WTC11 (cell line): ENCODE measurements around the gene B3GNT4. TPM values are rescaled to one million over a fixed set of nuclear protein-coding genes. Genes with fewer than 3 reads are reported as not detected.

Source experiments
- ATAC-seq: fragments of 200-7000 bp; cut with Tn5 transposase; 2 replicates; pipeline ENCODE4 v1.10.0; 2021; ENCODE audit warnings: mild to moderate bottlenecking, moderate library complexity
- CTCF ChIA-PET: fragments of 300-600 bp; sonication (Branson Sonifier 250); formaldehyde crosslinking; loops from one replicate; lab custom pipeline; 2021; ENCODE audit warnings: antibody characterized with exemption; lab: Charles Lee
- POLR2A ChIA-PET: fragments of 350-600 bp; sonication (Branson Sonifier 250); formaldehyde crosslinking; loops from one replicate; lab custom pipeline; 2021; ENCODE audit warnings: antibody characterized with exemption; lab: Charles Lee
- DNase-seq: peaks from one replicate; pipeline ENCODE4 v3.0.0; 2021; ENCODE audit warnings: low spot score
- H3K27ac Mint-ChIP-seq: 2 replicates; pipeline ENCODE4 v1.8.0; 2021; ENCODE audit warnings: mixed read lengths
- H3K27me3 Mint-ChIP-seq: 2 replicates; pipeline ENCODE4 v1.8.0; 2021; ENCODE audit warnings: low read depth, mild to moderate bottlenecking, moderate library complexity, mixed read lengths
- H3K36me3 Mint-ChIP-seq: 2 replicates; pipeline ENCODE4 v1.8.0; 2021; ENCODE audit warnings: mixed read lengths
- H3K4me1 Mint-ChIP-seq: 2 replicates; pipeline ENCODE4 v1.8.0; 2022; ENCODE audit warnings: mixed read lengths
- H3K4me3 Mint-ChIP-seq: 2 replicates; pipeline ENCODE4 v1.8.0; 2021; ENCODE audit warnings: mild to moderate bottlenecking, moderate library complexity, mixed read lengths
- H3K9me3 Mint-ChIP-seq: 2 replicates; pipeline ENCODE4 v1.8.0; 2021; ENCODE audit warnings: mixed read lengths
- ATF1 ChIP-seq: sonication (generic); formaldehyde crosslinking; IDR thresholded peaks from 2 replicates; pipeline ENCODE4 v1.8.1; 2023; ENCODE audit warnings: mild to moderate bottlenecking, moderate library complexity, missing genetic modification reagents
- ATF2 ChIP-seq: sonication (generic); formaldehyde crosslinking; IDR thresholded peaks from 2 replicates; pipeline ENCODE4 v1.8.1; 2022; ENCODE audit warnings: low read depth, missing genetic modification reagents, borderline replicate concordance
- ATF6 ChIP-seq: sonication (generic); formaldehyde crosslinking; IDR thresholded peaks from 2 replicates; pipeline ENCODE4 v1.8.1; 2023; ENCODE audit warnings: mild to moderate bottlenecking, missing genetic modification reagents
- CTCF ChIP-seq: fragments of 200-600 bp; IDR thresholded peaks from 2 replicates; pipeline ENCODE4 v1.8.0; 2022; ENCODE audit warnings: antibody characterized with exemption
- ETV6 ChIP-seq: sonication (generic); formaldehyde crosslinking; IDR thresholded peaks from 2 replicates; pipeline ENCODE4 v1.8.1; 2022; ENCODE audit warnings: mild to moderate bottlenecking, missing genetic modification reagents
- FOXJ3 ChIP-seq: sonication (generic); formaldehyde crosslinking; IDR thresholded peaks from 2 replicates; pipeline ENCODE4 v1.9.0; 2021; ENCODE audit warnings: missing genetic modification reagents, mild to moderate bottlenecking, borderline replicate concordance
- FOXP1 ChIP-seq: sonication (generic); formaldehyde crosslinking; IDR thresholded peaks from 2 replicates; pipeline ENCODE4 v1.8.0; 2022; ENCODE audit warnings: missing genetic modification reagents, mild to moderate bottlenecking, moderate library complexity, borderline replicate concordance
- GABPB1 ChIP-seq: sonication (generic); formaldehyde crosslinking; IDR thresholded peaks from 2 replicates; pipeline ENCODE4 v1.8.1; 2023; ENCODE audit warnings: mild to moderate bottlenecking, missing genetic modification reagents
- IRF2 ChIP-seq: sonication (generic); formaldehyde crosslinking; IDR thresholded peaks from 2 replicates; pipeline ENCODE4 v1.8.0; 2022; ENCODE audit warnings: low read depth, missing genetic modification reagents, borderline replicate concordance
- JAZF1 ChIP-seq: fragments of 250-450 bp; sonication (Bioruptor Pico); IDR thresholded peaks from 2 replicates; pipeline ENCODE4 v1.9.0; 2021; ENCODE audit warnings: moderate library complexity, mild to moderate bottlenecking, inconsistent platforms
- NFYB ChIP-seq: sonication (generic); formaldehyde crosslinking; conservative IDR thresholded peaks from 2 replicates; pipeline ENCODE4 v1.8.0; 2022; ENCODE audit warnings: low read depth, missing genetic modification reagents
- NR3C1 ChIP-seq: sonication (generic); formaldehyde crosslinking; conservative IDR thresholded peaks from 2 replicates; pipeline ENCODE4 v1.8.1; 2023; ENCODE audit warnings: low read depth, mild to moderate bottlenecking, missing genetic modification reagents
- PREB ChIP-seq: sonication (generic); formaldehyde crosslinking; IDR thresholded peaks from 2 replicates; pipeline ENCODE4 v1.8.1; 2022; ENCODE audit warnings: mild to moderate bottlenecking, missing genetic modification reagents, moderate library complexity, borderline replicate concordance
- PRRX2 ChIP-seq: fragments of 250-450 bp; sonication (Bioruptor Pico); IDR thresholded peaks from 2 replicates; pipeline ENCODE4 v1.8.0; 2021; ENCODE audit warnings: mild to moderate bottlenecking
- RELA ChIP-seq: sonication (generic); formaldehyde crosslinking; IDR thresholded peaks from 2 replicates; pipeline ENCODE4 v1.8.1; 2022; ENCODE audit warnings: missing genetic modification reagents, mild to moderate bottlenecking, borderline replicate concordance
- SMAD3 ChIP-seq: sonication (generic); formaldehyde crosslinking; IDR thresholded peaks from 2 replicates; pipeline ENCODE4 v1.8.0; 2022; ENCODE audit warnings: missing genetic modification reagents, mild to moderate bottlenecking, borderline replicate concordance
- SP1 ChIP-seq: sonication (generic); formaldehyde crosslinking; conservative IDR thresholded peaks from 2 replicates; pipeline ENCODE4 v1.8.1; 2022; ENCODE audit warnings: missing genetic modification reagents
- TCF7 ChIP-seq: sonication (generic); formaldehyde crosslinking; IDR thresholded peaks from 2 replicates; pipeline ENCODE4 v1.8.0; 2022; ENCODE audit warnings: mild to moderate bottlenecking, low read depth, missing genetic modification reagents, moderate library complexity
- TP53 ChIP-seq: sonication (generic); formaldehyde crosslinking; IDR thresholded peaks from 2 replicates; pipeline ENCODE4 v1.8.1; 2023; ENCODE audit warnings: mild to moderate bottlenecking, missing genetic modification reagents
- USF2 ChIP-seq: sonication (generic); formaldehyde crosslinking; IDR thresholded peaks from 2 replicates; pipeline ENCODE4 v1.8.1; 2023; ENCODE audit warnings: mild to moderate bottlenecking, missing genetic modification reagents, moderate library complexity
- ZNF121 ChIP-seq: sonication (generic); formaldehyde crosslinking; IDR thresholded peaks from 2 replicates; pipeline ENCODE4 v1.8.0; 2023; ENCODE audit warnings: missing genetic modification reagents
- ZNF263 ChIP-seq: sonication (generic); formaldehyde crosslinking; IDR thresholded peaks from 2 replicates; pipeline ENCODE4 v1.8.1; 2022; ENCODE audit warnings: low read depth, mild to moderate bottlenecking, moderate library complexity, missing genetic modification reagents
- ZNF281 ChIP-seq: sonication (generic); formaldehyde crosslinking; IDR thresholded peaks from 2 replicates; pipeline ENCODE4 v1.8.0; 2023; ENCODE audit warnings: mild to moderate bottlenecking, missing genetic modification reagents
- total RNA-seq: library from RNA; stranded (reverse); gene quantifications from 3 replicates; pipeline ENCODE4 v1.2.3, GENCODE V29; 2021

Gene B3GNT4
- total RNA-seq, 1 experiment from 2014 or later: 2.0 TPM

- peaks cover 12% of the 10 kb centered on the region for H3K27me3 Mint-ChIP-seq
- TF ChIP-seq FOXP1 (no peak), NR3C1 (CRISPR knock-in tag) (no peak), RELA (CRISPR knock-in tag) (no peak), ZNF263 (CRISPR knock-in tag) (no peak), USF2 (CRISPR knock-in tag) (no peak), ZNF121 (CRISPR knock-in tag) (no peak), FOXJ3 (CRISPR knock-in tag) (no peak), GABPB1 (no peak), ZNF281 (CRISPR knock-in tag) (no peak), CTCF (no peak), SMAD3 (CRISPR knock-in tag) (no peak), PRRX2 (no peak)
- TF ChIP-seq, all 79 proteins: peak for 0
- ChIA-PET CTCF (interaction anchor here (0.9 to 5.4 kb wide), 4 partner anchors 12 to 56 kb away, joined by 3 to 32 read pairs (median 4); no protein-coding TSS in a partner anchor), POLR2A (no interaction called here)
- no peaks in the 10 kb centered on the region for H3K36me3 Mint-ChIP-seq
- H3K4me3 Mint-ChIP-seq: no peak overlapping the region
- ATAC-seq (no peak), DNase-seq (peak; percentile 31)
- no peaks in the 10 kb centered on the region for H3K9me3 Mint-ChIP-seq
- peaks cover 3% of the 10 kb centered on the region; the same call in 1 of the 2 replicates for H3K4me1 Mint-ChIP-seq
- no peak overlapping the region for H3K27ac Mint-ChIP-seq
Observed at GRCh38 chr12:122187466-122187865, 16.0 kb upstream of the B3GNT4 start.

GRCh38 chr12:122189626-122190475 lies 13.7 kb upstream of the B3GNT4 start:
- no peaks in the 10 kb centered on the region for H3K36me3 Mint-ChIP-seq
- ChIA-PET POLR2A (interaction anchor here (0.8 kb wide), 1 partner anchor 16 kb away, joined by 3 read pairs; no protein-coding TSS in a partner anchor), CTCF (interaction anchor here (0.6 to 5.4 kb wide), 18 partner anchors 14 to 378 kb away, joined by 3 to 32 read pairs (median 5); partner anchors contain the start of genes B3GNT4, DIABLO and MLXIP)
- H3K27ac Mint-ChIP-seq: no peak overlapping the region
- TF ChIP-seq NFYB (CRISPR knock-in tag) (no peak), SP1 (CRISPR knock-in tag) (no peak), TCF7 (CRISPR knock-in tag) (no peak), JAZF1 (CRISPR knock-in tag) (no peak), ATF1 (CRISPR knock-in tag) (no peak), IRF2 (CRISPR knock-in tag) (no peak), PREB (CRISPR knock-in tag) (no peak), ATF6 (no peak), TP53 (CRISPR knock-in tag) (no peak), ATF2 (no peak), RELA (CRISPR knock-in tag) (no peak), ETV6 (CRISPR knock-in tag) (no peak)
- peaks cover 4% of the 10 kb centered on the region for H3K9me3 Mint-ChIP-seq
- no peak overlapping the region for H3K4me3 Mint-ChIP-seq
- no peaks in the 10 kb centered on the region for H3K27me3 Mint-ChIP-seq
- no peak for ATAC-seq
- H3K4me1 Mint-ChIP-seq: 0 out of 2 replicates have a peak, but pooled peaks cover 3% of the 10 kb centered on the region
- DNase-seq: no peak
